ENCODE measurements around the gene ARHGEF28.

The ARHGEF28 gene

GRCh38 chr5:73825199-73825598 lies 199.2 kb downstream of the ARHGEF28 start:
- DNase-seq = no peak

DNA sequence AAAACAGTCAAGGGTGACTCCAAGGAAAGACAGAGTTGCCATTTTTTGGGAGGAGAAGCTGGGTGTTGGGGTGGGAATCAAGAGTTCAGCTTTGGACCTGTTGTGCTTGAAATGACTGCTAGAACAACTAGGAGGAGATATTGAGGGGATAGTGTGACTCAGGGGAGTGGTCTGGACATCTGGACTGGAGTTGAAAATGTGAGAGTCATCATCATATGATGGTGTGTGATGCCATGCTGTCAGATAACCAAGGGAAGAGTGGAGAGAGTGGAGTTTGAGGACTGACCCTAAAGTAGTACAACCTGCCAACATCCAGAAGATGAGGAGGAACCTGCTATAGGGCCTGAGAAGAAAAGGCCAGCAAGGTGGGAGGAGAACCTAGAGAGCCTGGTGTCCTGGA lies 199.7 kb downstream of the ARHGEF28 start:
- DNase-seq = no peak

DNA sequence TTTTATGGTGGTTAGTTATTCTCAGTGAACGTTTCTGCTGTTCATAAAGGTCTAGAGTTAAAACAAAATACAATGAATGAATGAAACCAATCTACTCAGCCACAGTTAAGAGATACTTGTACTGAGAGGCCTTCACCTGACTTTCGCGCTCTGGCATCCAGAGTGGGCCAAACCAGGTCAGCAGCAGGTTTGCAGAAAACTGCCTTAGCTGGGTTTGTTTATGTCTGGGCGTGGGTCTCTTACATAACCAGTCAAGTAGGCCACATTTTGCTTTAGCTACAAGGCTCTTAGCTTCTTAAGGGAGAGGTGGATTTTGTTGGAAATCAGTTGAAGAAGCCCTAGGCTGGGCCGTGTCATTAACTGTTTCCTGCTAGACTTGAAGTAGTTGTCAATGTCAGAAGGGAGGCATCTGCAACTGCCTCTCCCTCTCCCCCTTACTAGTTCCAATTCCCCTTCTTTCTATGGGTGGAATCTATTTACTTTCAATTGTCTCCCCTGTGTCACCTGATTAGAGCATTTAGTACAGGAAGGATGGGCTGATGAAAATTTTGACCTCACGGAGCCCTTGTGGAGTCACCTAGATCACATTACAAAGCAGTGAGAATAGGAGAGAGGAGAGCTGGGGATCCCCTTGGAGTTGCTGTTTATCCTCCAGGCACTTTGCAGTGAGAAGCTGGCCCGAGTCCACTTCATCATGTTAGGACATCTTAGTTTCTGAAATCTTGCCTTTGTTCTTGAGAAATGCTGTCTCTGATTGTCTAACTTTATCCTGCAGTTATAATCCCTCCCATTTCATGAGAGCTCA lies 200.5 kb downstream of the ARHGEF28 start:
- no peak for DNase-seq

GRCh38 chr5:73827106-73827450 lies 201.1 kb downstream of the ARHGEF28 start:
- DNase-seq = no peak

DNA sequence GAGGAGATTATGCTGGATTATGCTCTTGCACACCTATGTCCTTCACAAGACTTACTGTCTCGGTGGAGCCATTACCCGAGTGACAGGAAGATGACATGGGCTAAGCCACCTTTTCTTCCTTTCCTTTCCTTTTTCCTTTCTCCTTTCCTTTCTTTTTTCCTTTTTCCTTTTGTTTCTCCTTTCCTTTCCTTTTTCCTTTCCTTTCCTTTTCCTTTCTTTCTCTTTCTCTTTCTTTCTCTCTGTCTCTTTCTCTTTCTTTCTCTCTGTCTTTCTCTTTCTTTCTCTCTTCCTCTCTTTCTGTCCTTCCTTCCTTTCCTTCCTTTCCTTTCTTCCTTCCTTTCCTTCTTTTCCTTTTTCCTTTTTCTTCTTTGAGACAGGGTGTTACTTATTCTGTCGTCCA lies 202.5 kb downstream of the ARHGEF28 start:
- no peak for DNase-seq

- no peak for DNase-seq
These were observed 204.7 kb downstream of the ARHGEF28 start for GRCh38 chr5:73830646-73831045.

DNA sequence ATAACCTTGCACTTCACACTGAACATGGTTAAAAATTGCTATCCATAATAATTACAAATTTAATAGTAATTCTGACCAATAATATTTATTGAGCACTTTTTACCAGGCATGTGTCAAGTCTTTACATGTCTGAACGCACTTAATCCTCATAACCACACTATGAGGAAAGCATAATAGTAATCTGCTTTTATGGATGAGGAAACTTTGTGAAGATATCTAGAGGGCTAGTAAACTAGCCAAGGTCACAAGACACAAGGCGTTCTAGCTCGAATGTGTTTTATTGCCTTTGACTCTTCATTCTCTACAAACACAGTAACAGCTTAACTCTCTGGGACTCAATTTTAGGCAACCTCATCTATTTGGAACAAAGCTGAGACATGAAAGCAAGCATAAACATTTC lies 205.1 kb downstream of the ARHGEF28 start:
- DNase-seq = no peak

DNA sequence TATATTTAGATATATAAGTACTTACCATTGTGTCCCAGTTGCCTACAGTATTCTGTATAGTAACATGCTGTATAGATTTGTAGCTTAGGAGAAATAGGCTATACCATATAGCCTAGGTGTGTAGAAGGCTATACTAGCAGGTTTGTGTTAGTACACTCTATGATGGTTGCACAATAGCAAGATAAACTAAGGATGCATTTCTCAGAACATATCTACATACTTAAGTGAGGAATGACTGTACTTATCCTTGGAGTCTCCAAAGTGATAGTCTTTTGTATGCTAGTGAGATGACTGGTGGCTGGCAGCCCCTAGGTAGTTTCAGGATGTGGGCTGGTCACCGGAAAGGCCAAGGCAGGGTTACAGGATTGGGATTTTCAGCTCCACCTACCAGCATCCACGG lies 208.7 kb downstream of the ARHGEF28 start:
- no peak for DNase-seq

DNA sequence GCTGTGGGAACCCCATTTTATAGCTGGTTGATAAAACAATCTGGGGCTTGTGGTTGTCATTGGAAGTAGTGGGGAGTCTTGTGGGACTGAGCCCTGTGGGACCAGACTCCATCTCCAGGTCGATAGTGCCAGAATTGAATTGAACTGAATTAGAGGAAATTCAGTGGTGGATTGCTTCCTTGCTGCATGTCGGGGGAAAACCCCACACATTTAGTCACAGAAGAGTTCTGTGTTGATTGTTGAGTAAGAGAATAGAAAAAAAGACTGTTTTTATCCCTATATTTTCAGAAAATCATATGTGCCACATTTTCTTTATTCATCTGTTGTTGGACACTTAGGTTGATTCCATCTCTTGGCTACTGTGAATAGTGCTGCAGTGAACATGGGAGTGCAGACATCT lies 209.7 kb downstream of the ARHGEF28 start:
- DNase-seq = no peak

GRCh38 chr5:73836607-73837006 lies 210.6 kb downstream of the ARHGEF28 start:
- DNase-seq = no peak

DNA sequence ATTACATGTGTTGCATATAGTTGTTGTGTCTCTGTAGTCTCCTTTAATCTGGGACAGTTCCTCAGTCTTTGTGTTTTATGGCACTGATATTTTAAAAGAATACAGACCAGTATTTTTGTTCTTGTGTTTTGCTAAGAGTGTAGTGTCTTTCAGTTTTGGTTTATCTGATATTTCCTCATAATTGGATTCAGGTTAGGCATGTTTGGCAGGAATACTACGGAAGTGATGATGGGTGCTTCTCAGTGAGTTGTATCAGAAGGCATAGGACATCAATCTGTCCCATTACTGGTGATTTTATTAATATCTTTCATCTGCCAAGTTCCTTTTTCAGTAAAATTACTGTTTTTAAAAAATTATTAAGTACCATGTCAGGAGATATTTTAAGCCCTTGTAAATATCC lies 212.9 kb downstream of the ARHGEF28 start:
- DNase-seq = no peak

GRCh38 chr5:73841641-73842040 lies 215.6 kb downstream of the ARHGEF28 start:
- DNase-seq = no peak

GRCh38 chr5:73844165-73844564 lies 218.2 kb downstream of the ARHGEF28 start:
- no peak for DNase-seq

DNA sequence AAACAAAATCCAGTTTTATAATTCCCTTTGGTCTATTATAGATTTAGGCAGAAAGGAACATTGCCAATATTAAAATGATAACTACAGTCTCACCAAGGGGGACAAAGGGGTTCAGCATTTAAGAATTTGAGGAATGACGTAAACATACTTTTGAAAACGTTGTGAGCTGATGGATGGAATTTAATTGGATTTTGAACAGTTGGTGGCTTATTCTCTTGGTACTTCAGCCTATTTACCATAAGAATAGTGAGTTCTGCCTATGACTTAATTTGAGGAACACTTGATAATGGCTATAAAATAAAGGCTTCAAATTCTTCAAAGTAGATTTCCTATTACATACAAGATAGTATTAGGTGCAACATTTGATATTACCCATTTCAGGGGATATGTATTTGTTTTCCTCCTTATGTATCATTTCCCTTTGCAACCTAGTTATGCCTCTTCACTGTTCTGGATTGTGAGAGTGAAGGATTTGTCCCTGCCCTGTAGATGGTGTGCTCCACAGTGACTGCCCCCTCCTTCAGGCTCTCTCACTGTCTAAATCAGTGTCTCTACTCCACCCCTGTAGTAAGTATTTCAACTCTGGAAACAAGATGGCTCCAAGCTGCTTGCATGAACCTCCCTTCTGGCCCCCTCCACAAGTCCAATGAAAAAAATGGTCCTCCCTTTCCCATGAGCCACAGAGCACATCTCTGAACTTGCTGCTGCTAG lies 225.6 kb downstream of the ARHGEF28 start:
- no peak for DNase-seq

- DNase-seq = no peak
These were observed 227.1 kb downstream of the ARHGEF28 start for GRCh38 chr5:73853091-73853490.

DNA sequence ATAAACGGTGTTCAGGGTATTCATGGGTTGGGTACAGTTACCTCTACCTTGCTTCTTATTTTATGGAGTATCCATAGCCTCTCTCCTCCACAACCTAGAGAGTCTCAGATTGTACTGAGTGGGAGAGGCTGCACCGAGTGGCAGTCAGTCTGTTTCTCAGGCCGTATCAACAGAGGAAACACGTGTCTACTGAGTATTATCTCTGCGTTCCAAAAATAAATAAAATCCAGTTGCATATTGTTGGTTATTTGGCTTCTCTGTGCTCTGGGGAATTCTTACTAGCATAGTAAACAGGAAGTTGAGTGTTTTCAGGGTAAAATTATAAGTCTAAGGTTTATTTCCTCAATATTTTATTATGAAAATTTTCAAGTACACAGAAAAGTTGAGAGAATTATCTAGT lies 231.0 kb downstream of the ARHGEF28 start:
- DNase-seq = no peak

DNA sequence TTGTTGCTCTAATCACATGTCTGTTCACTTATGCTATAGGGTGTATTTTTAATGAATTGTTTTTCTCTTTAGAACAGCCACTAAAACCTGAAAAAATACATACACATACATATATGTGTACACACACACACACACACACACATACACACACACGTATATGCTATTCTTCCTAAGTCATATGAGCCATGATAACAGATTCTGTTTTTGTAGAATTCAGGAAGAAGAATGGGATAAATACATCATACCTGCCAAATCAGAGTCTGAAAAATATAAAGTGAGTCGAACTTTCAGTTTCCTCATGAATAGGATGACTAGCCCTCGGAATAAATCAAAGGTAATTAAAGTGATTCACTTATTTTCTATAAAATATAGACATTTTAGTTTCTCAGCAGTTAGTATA lies 231.4 kb downstream of the ARHGEF28 start:
- no peak for DNase-seq

GRCh38 chr5:73858054-73858453 lies 232.1 kb downstream of the ARHGEF28 start:
- DNase-seq = no peak

DNA sequence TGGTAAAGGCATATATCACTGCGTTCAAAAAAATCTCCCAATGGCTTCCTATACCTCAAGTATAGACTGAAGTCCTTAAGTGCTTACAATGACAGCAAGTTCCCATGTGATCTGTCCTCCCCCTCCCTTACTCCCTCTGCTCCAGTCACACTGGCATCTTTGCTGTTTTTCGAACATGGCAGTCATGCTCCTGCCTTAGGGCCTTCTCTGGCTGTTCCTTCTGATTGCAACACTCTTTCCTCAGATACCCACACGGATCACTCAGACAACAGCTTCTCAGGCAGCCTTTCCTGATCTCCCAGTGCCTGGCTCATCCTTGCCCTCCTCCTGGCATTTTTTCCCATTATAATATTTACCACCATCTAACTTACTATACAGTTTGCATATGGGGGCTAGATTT lies 232.8 kb downstream of the ARHGEF28 start:
- DNase-seq = no peak

GRCh38 chr5:73859696-73860095 lies 233.7 kb downstream of the ARHGEF28 start:
- DNase-seq = no peak

DNA sequence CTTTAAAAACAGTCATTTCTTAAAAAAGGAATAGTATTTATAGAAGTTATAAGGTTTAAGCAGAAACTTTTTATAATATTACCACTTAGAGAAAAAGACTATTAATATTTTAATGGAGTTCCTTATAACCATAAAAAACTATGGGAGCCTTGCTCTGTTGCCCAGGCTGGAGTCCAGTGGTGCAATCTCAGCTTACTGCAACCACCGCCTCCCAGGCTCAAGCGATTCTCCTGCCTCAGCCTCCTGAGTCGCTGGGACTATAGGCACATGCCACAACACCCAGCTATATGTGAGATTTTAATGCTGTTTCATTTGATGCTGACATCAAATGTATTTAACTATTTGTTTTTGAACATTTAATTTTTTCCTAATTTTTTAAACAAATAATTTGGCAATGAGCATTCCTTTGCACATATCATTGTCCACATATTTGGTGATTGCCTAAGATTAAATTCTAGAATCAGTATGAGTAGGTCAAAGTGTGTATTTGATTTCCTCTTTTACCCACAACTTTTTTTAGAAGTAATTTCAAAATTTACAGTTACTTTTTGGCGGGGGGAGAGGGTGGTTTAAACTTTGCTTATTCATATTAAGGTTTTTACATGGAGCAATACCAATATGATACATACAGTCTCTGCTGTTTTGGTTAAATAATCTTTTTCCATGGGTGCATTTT lies 235.5 kb downstream of the ARHGEF28 start:
- DNase-seq = no peak

GRCh38 chr5:73862796-73863195 lies 236.8 kb downstream of the ARHGEF28 start:
- no peak for DNase-seq

DNA sequence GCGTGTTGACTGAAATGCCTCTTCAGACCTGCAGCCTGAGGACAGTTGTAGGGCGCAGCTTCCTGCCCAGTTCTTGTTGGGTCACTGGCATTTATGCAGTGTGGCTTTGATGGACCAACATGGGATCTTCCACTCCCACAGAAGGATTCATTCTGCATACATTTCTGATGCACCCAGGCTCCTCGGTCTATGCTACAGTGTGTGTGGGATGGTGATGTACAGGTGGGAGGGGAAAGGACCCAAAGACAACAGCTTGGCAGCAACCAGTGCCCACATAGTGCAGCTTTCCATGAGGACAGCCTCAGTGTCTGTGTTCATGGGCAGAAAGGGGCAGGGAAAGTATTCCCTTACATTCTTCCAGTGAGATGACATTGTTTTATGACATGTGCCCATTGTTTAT lies 237.9 kb downstream of the ARHGEF28 start:
- DNase-seq = no peak

DNA sequence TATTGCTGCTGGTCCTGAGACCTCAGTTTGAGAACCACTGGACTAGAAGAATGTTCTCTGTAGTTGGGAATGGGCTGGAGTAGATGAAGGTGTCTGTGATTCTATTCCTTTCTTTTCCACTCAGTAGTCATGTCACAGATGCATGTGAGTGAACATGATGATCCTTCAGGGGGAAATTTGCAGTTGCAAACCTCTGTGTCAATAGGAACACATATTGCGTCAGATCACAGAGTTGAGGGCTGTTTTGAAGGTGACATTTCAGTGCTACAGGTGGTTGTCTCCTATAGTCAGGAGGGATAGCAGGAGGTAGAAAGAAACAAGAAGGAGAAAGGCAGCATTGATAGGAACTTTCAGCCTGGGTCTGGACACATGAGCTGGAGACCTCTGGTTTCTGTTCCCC lies 239.3 kb downstream of the ARHGEF28 start:
- DNase-seq = no peak
